HG02610 (cell line): ENCODE results near the gene ZNF136.

Experiments used
- ATAC-seq: cut with Tn5 transposase; IDR thresholded peaks from one replicate; pipeline ENCODE4 v1.9.1; 2021; ENCODE audit warnings: mild to moderate bottlenecking, moderate library complexity; ENCODE audit not compliant: unreplicated experiment

The ZNF136 gene

DNA sequence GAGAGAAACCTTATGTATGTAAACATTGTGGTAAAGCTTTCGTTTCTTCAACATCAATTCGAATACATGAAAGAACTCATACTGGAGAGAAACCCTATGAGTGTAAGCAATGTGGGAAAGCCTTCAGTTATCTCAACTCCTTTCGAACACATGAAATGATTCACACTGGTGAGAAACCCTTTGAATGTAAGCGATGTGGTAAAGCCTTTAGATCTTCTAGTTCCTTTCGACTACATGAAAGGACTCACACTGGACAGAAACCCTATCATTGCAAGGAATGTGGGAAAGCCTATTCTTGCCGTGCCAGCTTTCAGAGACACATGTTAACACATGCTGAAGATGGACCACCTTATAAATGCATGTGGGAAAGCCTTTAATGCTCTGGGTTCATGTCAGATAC is 24.7 kb downstream of the ZNF136 start:
- no peak for ATAC-seq

DNA sequence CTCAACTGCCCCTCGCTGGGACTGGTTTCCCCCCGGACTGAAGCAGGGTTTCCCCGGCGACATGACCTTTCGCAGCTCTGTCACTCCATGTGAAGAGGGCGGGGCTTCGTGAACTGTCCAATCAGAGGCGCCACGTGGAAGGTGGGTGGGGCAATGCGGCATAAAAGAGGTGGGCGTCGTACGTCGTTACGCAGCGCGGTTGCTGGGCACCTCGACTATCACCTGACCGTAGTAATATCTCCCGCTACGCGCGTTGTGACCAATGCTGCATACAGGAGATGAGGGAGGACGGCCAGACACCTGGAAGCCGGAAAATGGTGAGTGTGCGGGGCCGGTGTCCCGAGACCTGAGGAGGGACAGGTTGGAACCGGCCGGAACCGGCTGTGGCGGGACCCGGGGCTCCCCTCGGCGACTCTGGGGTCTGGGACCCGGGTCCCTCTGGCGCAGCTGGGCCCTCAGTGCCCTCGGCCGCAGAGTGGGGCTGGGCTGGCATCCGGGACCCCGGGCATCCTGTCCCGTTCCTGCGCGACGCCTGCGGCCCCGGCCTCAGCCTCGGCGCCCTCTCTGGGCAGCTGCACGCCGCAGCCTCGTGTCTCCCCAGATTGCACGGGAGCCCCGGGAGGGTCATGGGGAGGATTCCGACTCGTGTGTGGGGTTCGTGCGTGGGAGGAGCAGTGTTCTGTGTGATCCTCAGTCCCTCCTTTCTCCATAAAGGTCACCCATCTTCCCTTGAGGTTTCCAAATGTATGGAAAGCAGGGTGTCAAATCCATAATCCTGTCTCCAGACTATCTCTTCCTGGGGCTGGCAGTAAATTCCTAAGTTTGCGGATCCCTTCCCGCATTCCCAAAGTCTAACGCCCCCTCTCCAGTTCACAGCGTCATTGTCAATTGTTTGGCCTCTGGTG is 32.2 kb downstream of the ZNF136 start:
- no peak for ATAC-seq

DNA sequence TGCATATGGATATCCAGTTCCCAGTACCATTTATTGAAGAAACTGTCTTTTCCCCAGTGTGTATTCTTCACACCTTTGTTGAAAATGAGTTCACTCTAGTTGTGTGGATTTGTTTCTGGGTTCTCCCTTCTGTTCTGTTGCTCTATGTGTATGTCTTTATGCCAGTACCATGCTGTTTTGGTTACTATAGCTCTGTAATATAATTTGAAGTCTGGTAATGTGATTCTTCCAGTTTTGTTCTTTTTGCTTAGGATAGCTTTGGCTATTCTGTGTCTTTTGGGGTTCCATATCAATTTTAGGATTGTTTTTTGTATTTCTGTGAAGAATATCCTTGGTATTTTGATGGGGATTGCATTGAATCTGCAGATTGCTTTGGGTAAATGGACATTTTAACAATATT is 35.2 kb downstream of the ZNF136 start:
- no peak for ATAC-seq

DNA sequence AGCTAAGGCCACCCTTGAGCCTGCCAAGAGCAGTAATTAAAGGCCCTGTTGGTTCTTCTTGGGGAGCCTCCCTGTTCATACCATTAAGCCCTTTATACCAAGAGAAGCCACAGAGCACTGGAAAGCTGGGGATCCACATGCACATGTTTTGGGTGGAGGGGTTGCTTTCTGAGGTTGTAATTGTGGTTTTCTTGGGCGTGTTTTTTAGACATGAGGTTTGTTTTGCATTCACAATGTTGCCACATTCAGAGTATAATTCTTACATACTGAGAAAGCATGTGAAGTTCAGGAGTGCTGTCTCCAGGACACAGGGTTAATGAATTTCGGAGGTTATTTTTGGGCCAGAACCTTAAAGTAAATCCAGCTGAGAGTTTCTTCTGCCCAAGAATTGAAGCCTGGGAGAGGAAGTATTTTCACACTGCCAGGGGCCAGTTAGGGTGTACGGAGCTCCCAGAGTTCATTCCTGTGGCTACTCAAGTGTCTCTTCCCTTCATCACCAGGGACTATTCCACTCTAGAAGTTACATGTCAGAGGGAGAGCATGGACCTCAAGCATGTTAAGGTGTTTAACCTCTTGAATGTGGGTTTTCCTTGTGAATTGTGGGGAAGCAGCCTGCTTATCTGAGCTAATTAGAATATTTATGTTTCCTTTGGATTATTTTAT is 37.0 kb downstream of the ZNF136 start:
- no peak for ATAC-seq

DNA sequence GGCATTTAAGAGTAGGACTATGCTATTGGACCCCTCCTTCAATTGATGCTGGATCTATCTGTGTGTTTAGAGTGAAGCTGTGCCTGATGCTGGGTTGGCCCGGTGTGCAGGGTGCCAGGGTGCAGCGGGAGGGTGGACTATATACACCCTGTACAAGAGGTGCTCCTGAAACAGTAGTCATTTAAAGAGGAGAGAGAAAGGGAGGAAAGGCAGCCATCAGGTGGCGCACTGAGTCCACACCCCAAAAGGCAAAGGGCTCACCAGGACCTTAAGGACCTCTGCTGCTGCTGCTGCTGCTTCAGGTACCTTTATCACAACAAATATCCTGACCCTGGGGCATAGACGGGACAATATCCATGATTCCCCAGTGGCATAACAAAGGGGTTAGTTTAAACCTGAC is 39.4 kb downstream of the ZNF136 start:
- no peak for ATAC-seq

DNA sequence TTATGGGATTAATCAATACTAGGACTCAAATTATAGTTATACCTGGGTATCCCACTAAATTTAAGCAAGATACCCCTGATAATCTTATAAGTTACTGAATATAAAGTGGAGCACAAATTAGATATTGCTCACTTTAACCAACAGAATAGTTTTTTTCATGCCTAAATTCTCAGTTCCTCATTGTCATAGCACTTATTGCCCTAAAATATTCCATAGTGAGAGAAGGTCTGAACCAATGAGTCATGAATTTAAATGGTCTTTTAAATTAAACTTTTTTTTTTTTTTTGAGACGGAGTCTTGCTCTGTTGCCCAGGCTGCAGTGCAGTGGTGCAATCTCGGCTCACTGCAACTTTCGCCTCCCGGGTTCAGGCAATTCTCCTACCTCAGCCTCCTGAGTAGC is 42.4 kb downstream of the ZNF136 start:
- no peak for ATAC-seq

DNA sequence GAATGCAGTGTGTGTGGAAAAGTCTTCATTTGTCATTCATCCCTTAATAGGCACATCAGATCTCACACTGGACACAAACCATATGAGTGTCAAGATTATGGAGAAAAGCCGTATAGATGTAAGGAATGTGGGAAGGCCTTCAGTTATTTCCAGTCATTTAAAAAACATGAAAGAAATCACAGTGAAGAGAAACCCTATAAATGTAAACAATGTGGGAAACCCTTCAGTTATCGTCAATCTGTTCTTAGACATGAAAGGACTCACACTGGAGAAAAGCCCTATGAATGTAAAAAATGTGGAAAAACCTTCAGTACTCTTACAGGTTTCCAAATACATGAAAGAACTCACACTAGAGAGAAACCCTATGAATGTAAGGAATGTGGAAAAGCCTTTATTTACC is 45.3 kb downstream of the ZNF136 start:
- ATAC-seq: no peak

DNA sequence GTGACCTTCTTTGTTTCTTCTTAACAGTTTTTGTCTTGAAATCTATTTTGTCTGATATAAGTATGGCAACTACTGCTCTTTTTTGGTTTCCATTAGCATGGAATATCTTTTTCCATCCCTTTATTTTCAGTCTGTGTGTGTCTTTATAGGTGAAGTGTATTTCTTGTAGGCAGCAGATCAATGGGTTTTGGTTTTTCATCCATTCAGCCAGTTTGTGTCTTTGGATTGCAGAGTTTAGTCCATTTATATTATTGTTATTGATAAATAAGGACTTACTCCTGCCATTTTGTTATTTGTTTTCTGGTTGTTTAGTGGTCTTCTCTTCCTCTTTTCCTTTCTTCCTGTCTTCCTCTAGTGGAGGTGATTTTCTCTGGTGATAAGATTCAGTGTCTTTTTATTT is 54.4 kb downstream of the ZNF136 start:
- ATAC-seq: no peak

DNA sequence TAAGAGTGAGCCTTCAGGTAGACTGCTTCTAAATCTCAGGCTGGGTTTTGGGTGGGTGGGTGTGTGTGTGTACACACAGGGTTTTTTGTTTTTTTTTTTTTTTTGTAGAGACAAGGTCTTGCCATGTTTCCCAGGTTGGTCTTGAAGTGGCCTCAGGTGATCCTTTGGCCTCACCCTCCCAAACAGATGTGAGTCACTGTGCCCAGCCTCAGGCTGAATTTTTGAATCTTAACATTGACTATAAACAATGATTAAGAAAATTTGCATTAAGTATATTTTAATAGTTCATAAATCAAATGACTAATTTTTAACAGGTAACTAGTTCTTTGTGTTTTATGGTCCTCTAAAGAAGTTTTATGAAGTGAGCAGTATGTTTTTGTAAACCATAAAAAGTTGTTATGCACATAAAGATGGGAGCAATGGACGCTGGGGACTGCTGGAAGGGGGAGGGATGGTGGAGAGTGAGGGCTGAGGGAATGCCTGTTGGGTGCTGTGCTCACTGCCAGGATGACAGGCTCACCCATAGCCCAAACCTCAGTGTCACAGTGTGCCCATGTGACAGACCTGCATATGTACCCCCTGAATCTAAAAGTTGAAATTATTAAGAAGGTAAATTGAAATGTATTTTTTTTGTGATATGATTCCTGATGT is 60.2 kb downstream of the ZNF136 start:
- no peak for ATAC-seq

DNA sequence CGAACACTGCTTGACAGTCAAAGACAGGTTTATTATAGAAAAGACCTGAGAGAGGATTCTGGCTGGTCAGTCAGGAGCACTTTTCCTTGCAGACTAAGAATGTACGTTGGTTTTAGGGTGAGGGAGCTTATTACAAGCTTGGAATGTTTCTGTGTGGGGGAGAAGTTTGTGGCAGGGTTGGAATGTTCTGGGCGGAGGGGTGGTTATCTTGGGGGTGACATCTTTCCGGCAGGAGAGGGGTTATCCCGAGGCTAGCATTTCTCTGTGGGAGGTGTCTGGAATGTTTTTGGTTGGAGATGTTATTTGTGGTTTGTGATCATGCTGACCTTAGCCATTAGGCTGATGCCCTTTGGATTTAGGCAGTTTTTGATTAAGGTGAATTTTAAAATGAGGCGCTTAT is 61.8 kb downstream of the ZNF136 start:
- no peak for ATAC-seq

DNA sequence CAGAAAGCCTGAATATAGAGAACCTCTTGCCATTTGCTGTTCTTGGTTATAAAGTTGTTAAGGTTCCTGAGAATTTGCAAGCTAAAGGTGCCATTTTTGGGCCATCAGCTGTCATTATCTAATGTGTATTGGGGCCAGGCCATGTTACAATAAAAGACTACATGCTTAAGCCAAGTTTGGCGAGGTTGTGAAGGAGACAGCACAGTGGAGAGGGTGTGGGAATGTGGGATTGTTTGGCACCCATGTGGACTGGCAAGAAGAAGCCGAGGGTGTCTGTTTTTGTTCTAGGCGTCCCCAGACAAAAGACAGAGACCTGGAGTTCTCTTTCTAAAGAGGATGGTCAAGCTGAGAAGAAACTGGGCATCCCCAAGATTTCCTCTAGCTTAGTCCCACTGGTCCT is 67.1 kb downstream of the ZNF136 start:
- ATAC-seq: no peak

DNA sequence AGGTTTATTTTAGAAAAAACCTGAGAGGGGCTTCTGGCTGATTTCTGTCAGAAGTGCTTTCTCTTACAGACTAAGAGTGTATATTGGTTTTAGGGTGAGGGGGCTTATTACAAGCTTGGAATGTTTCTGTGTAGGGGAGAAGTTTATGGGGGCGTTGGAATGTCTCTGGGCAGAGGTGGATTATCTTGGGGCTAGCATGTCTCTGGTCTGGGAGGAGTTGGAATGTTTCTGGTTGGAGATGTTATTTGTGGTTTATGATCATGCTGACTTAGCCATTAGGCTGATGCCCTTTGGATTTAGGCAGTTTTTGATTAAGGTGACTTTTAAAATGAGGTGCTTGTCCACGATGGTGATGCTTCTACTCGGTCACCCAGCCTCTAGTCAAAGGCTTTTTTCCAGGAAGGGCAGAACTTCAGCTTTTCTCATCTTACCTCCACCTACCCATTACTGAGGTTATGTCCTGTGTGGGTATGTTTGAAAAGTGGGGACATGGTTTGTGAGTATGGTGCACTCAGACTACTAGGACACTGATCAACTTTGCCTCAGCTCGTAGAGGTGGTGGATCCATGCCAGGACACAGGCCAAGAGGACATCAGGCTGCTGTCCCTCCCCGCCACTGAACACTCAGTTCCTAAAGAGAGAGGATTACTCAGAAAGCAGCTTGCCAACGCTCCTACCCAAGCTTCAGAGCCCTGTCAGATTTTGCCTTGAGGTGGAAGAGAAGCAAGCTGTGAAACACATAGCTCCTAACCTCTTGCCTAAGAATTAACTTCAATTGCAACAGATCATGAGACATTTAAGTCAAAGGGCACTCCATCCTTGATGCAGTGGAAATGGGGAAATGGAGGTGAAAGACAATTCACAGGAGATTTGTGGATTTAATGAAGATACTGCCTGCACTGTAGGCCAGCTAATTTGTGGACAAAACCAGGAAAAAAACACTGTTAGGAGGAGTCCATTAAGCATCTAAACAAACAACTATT is 68.1 kb downstream of the ZNF136 start:
- no peak for ATAC-seq

DNA sequence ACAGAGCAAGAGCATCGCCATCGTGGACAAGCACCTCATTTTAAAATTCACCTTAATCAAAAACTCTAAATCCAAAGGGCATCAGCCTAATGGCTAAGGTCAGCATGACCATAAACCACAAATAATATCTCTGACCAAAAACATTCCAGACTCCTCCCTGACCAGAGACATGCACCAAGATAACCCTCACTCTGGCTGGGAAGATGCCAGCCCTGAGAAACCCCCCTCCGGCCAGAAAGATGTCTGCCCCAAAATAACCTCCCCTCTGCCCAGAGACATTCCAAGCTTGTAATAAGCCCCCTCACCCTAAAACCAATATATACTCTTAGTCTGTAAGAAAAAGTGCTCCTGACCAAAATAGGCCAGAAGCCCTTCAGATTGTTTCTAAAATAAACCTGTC is 70.1 kb downstream of the ZNF136 start:
- ATAC-seq: no peak

DNA sequence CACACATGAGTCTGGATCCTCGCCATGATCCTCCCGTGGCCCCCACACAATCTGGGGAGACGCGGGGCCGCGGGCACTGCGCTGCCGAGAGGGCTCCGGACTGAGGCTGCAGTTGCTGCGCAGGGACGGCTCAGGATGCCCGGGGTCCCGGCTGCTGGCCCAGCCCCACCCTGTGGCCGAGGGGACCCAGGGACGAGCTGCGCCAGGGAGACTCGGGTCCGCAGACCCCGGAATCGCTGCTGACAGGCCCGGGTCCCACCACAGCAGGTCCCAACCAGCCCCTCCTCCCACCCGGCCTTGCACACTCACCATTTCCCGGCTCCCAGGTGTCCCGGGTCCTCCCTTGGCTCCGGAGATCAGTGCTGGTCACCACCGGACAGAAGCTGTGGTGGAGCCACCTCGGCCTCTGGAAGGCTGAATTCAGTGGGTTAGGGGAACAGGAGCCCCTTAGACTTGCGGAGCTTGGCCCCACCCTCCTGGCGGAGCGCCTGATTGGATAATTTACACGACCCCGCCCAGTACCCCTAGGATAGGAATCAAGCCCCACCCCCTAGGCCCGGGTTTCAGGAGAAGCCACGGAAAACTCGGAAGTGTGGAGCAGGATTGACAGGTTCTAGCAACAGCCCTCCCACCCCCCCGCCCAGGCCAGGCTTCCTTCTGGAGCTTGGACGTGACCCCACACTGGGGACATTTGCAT is 74.4 kb downstream of the ZNF136 start:
- ATAC-seq: no peak
